HepG2 (cell line): ENCODE results near the gene ZMYND10. TPM values are rescaled to one million over a fixed set of nuclear protein-coding genes. Genes with fewer than 3 reads are reported as not detected.
A peak's percentile ranks its signal among the peaks of the same experiment; 100 is the strongest.

ENCODE experiments used
- AKAP8 ChIP-seq: sonication (generic); formaldehyde crosslinking; IDR thresholded peaks from 2 replicates; pipeline ENCODE4 v1.5.1; 2020; ENCODE audit warnings: mild to moderate bottlenecking, missing genetic modification reagents
- CSRNP1 ChIP-seq: sonication (generic); formaldehyde crosslinking; IDR thresholded peaks from 2 replicates; pipeline ENCODE4 v1.8.1; 2023; ENCODE audit warnings: mild to moderate bottlenecking, missing genetic modification reagents
- GATAD1 ChIP-seq: IDR thresholded peaks from 2 replicates; pipeline ENCODE4 v1.6.1; 2016; ENCODE audit warnings: missing genetic modification reagents, missing compliant biosample characterization
- GPN1 ChIP-seq: sonication (generic); formaldehyde crosslinking; IDR thresholded peaks from 2 replicates; pipeline ENCODE4 v1.5.1; 2020; ENCODE audit warnings: missing genetic modification reagents, borderline replicate concordance
- HHEX ChIP-seq: IDR thresholded peaks from 2 replicates; pipeline ENCODE4 v1.6.1; 2016; ENCODE audit warnings: control low read depth
- PCBP1 ChIP-seq: fragments of 200-400 bp; formaldehyde crosslinking; IDR thresholded peaks from 2 replicates; pipeline ENCODE4 v1.6.1; 2017; ENCODE audit warnings: mild to moderate bottlenecking, low read depth, low read length, borderline replicate concordance
- RFX3 ChIP-seq: IDR thresholded peaks from 2 replicates; pipeline ENCODE4 v1.6.1; 2016; ENCODE audit warnings: missing biosample characterization, missing genetic modification reagents
- SIN3B ChIP-seq: fragments of 150-350 bp; IDR thresholded peaks from 2 replicates; pipeline ENCODE4 v1.6.1; 2014; ENCODE audit warnings: low read length
- SRSF1 ChIP-seq: fragments of 200-400 bp; formaldehyde crosslinking; optimal IDR thresholded peaks from 2 replicates; pipeline ENCODE3; 2017; ENCODE audit warnings: mild to moderate bottlenecking, low read depth, low read length, moderate library complexity
- ZNF251 ChIP-seq: sonication (generic); formaldehyde crosslinking; IDR thresholded peaks from 2 replicates; pipeline ENCODE4 v1.9.0; 2021; ENCODE audit warnings: mild to moderate bottlenecking, missing genetic modification reagents
- ZNF674 ChIP-seq: sonication (generic); formaldehyde crosslinking; IDR thresholded peaks from 2 replicates; pipeline ENCODE4 v1.5.0; 2020; ENCODE audit warnings: low read depth, mild to moderate bottlenecking, missing genetic modification reagents
- ZNF75D ChIP-seq: sonication (generic); formaldehyde crosslinking; IDR thresholded peaks from 2 replicates; pipeline ENCODE4 v1.8.1; 2023; ENCODE audit warnings: missing genetic modification reagents, mild to moderate bottlenecking, borderline replicate concordance
- ZNF775 ChIP-seq: sonication (generic); formaldehyde crosslinking; IDR thresholded peaks from 2 replicates; pipeline ENCODE4 v1.4.0; 2020; ENCODE audit warnings: missing genetic modification reagents, mild to moderate bottlenecking, moderate library complexity, borderline replicate concordance
- ZNF816 ChIP-seq: sonication (generic); formaldehyde crosslinking; IDR thresholded peaks from 2 replicates; pipeline ENCODE4 v1.8.0; 2022; ENCODE audit warnings: missing genetic modification reagents, mild to moderate bottlenecking, borderline replicate concordance
- polyA plus RNA-seq, 8 experiments: library from polyadenylated mRNA; depleted of rRNA in 3 of 8; stranded (reverse) in 7 of 8; unstranded in 1 of 8; fragments of >200 nt; fragmentation: Illumina TruSeq in 4 of 8; extraction: Trizol in 4 of 8; gene quantifications; 2 replicates each; pipeline versions ENCODE4 v1.2.1 to v1.2.3, GENCODE V29; 2011 to 2016; ENCODE audit warnings: low read depth in 4 of 8, missing spikeins in 1 of 8, mixed read lengths in 1 of 8; ENCODE audit not compliant: insufficient read depth in 1 of 8
- total RNA-seq, 5 experiments: library from RNA; depleted of rRNA; stranded (reverse); fragments of >200 nt; fragmentation: Illumina TruSeq; extraction: Trizol; gene quantifications; 2 replicates each; pipeline ENCODE4 v1.2.3, GENCODE V29; 2016; ENCODE audit warnings: low read depth in 1 of 5
- TF ChIP-seq, protein P1 (sequence below): sonication (generic); formaldehyde crosslinking; IDR thresholded peaks from 2 replicates; pipeline ENCODE4 v1.4.0; 2020; ENCODE audit warnings: missing genetic modification reagents, borderline replicate concordance
- TF ChIP-seq, protein P2 (sequence below): sonication (generic); formaldehyde crosslinking; IDR thresholded peaks from 2 replicates; pipeline ENCODE4 v1.9.0; 2021; ENCODE audit warnings: mild to moderate bottlenecking, missing genetic modification reagents

Gene ZMYND10
- total and polyA plus RNA-seq, 2 of the 13 experiments (the other 11 are each of a cell fraction or from before 2014, with no cell fraction given), result 0.60 to 0.74 TPM

- TF ChIP-seq ZNF251 (CRISPR knock-in tag), result no peak
- no peak; the same call in 1 of the 2 replicates for TF ChIP-seq GPN1 (CRISPR knock-in tag)
- TF ChIP-seq PCBP1, result 0 out of 2 replicates have a peak, but pooled peaks have one; percentile 65
- TF ChIP-seq, protein P1, sequence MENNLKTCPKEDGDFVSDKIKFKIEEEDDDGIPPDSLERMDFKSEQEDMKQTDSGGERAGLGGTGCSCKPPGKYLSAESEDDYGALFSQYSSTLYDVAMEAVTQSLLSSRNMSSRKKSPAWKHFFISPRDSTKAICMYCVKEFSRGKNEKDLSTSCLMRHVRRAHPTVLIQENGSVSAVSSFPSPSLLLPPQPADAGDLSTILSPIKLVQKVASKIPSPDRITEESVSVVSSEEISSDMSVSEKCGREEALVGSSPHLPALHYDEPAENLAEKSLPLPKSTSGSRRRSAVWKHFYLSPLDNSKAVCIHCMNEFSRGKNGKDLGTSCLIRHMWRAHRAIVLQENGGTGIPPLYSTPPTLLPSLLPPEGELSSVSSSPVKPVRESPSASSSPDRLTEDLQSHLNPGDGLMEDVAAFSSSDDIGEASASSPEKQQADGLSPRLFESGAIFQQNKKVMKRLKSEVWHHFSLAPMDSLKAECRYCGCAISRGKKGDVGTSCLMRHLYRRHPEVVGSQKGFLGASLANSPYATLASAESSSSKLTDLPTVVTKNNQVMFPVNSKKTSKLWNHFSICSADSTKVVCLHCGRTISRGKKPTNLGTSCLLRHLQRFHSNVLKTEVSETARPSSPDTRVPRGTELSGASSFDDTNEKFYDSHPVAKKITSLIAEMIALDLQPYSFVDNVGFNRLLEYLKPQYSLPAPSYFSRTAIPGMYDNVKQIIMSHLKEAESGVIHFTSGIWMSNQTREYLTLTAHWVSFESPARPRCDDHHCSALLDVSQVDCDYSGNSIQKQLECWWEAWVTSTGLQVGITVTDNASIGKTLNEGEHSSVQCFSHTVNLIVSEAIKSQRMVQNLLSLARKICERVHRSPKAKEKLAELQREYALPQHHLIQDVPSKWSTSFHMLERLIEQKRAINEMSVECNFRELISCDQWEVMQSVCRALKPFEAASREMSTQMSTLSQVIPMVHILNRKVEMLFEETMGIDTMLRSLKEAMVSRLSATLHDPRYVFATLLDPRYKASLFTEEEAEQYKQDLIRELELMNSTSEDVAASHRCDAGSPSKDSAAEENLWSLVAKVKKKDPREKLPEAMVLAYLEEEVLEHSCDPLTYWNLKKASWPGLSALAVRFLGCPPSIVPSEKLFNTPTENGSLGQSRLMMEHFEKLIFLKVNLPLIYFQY (CRISPR knock-in tag), result no peak
- TF ChIP-seq, protein P2, sequence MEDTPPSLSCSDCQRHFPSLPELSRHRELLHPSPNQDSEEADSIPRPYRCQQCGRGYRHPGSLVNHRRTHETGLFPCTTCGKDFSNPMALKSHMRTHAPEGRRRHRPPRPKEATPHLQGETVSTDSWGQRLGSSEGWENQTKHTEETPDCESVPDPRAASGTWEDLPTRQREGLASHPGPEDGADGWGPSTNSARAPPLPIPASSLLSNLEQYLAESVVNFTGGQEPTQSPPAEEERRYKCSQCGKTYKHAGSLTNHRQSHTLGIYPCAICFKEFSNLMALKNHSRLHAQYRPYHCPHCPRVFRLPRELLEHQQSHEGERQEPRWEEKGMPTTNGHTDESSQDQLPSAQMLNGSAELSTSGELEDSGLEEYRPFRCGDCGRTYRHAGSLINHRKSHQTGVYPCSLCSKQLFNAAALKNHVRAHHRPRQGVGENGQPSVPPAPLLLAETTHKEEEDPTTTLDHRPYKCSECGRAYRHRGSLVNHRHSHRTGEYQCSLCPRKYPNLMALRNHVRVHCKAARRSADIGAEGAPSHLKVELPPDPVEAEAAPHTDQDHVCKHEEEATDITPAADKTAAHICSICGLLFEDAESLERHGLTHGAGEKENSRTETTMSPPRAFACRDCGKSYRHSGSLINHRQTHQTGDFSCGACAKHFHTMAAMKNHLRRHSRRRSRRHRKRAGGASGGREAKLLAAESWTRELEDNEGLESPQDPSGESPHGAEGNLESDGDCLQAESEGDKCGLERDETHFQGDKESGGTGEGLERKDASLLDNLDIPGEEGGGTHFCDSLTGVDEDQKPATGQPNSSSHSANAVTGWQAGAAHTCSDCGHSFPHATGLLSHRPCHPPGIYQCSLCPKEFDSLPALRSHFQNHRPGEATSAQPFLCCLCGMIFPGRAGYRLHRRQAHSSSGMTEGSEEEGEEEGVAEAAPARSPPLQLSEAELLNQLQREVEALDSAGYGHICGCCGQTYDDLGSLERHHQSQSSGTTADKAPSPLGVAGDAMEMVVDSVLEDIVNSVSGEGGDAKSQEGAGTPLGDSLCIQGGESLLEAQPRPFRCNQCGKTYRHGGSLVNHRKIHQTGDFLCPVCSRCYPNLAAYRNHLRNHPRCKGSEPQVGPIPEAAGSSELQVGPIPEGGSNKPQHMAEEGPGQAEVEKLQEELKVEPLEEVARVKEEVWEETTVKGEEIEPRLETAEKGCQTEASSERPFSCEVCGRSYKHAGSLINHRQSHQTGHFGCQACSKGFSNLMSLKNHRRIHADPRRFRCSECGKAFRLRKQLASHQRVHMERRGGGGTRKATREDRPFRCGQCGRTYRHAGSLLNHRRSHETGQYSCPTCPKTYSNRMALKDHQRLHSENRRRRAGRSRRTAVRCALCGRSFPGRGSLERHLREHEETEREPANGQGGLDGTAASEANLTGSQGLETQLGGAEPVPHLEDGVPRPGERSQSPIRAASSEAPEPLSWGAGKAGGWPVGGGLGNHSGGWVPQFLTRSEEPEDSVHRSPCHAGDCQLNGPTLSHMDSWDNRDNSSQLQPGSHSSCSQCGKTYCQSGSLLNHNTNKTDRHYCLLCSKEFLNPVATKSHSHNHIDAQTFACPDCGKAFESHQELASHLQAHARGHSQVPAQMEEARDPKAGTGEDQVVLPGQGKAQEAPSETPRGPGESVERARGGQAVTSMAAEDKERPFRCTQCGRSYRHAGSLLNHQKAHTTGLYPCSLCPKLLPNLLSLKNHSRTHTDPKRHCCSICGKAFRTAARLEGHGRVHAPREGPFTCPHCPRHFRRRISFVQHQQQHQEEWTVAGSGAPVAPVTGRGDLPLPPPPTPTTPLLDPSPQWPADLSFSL (CRISPR knock-in tag), result no peak
- TF ChIP-seq SRSF1, result no peak
- no peak for TF ChIP-seq HHEX (CRISPR knock-in tag)
- no peak for TF ChIP-seq CSRNP1 (CRISPR knock-in tag)
- TF ChIP-seq RFX3, result no peak
- no peak for TF ChIP-seq ZNF75D (CRISPR knock-in tag)
- peak; percentile 4; the same call in 1 of the 2 replicates for TF ChIP-seq ZNF816 (CRISPR knock-in tag)
- peak; percentile 49; the same call in 1 of the 2 replicates for TF ChIP-seq SIN3B
- peak; percentile 78; the same call in 1 of the 2 replicates for TF ChIP-seq AKAP8 (CRISPR knock-in tag)
- TF ChIP-seq GATAD1 (CRISPR knock-in tag), result peak; percentile 92
- 0 out of 2 replicates have a peak, but pooled peaks have one; percentile 82 for TF ChIP-seq ZNF674 (CRISPR knock-in tag)
- no peak for TF ChIP-seq ZNF775 (CRISPR knock-in tag)
These were observed 53.1 kb downstream of the ZMYND10 start, which contains the start of gene IFRD2 (continued) for GRCh38 chr3:50292159-50293078.
